ENCODE results near the gene CHD9.
A peak's percentile ranks its signal among the peaks of the same experiment; 100 is the strongest.
"Not testable (repeated sequence)": the region's sequence is repeated elsewhere in the genome, so short reads cannot be mapped to it uniquely, and the experiment has no call there.

CHD9 gene

GRCh38 chr16:53054670-53055485, at the start of gene CHD9:
Gene CHD9, plus strand, starts transcription at chr16:53054991. Its CDS starts 101,099 bp downstream, at chr16:53156090.
- TF ChIP-seq JUND (IDR thresholded peaks at IDR 0.05; ENCODE audit: low read depth): no peak
- in situ Hi-C loops (cut with HindIII; ENCODE audit: low pct_unique_long_range_greater_than_20kb, low sequenced_read_pairs): no loop called here
- DNase-seq (ENCODE audit: low read depth in 1 of 2, low spot score in 1 of 2): peak; percentile 51 to 89

- DNase-seq (ENCODE audit: low read depth in 1 of 2, low spot score in 1 of 2): no peak
- TF ChIP-seq JUND (IDR thresholded peaks at IDR 0.05; ENCODE audit: low read depth): no peak
- in situ Hi-C loops (cut with HindIII; ENCODE audit: low pct_unique_long_range_greater_than_20kb, low sequenced_read_pairs): no loop called here
These were observed 47.7 kb upstream of the CHD9 start for GRCh38 chr16:53007095-53007494.

- no peak for TF ChIP-seq JUND (IDR thresholded peaks at IDR 0.05; ENCODE audit: low read depth)
- in situ Hi-C loops (cut with HindIII; ENCODE audit: low pct_unique_long_range_greater_than_20kb, low sequenced_read_pairs): no loop called here
- DNase-seq (ENCODE audit: low read depth in 1 of 2, low spot score in 1 of 2): no peak
These were observed 40.5 kb upstream of the CHD9 start for GRCh38 chr16:53014287-53014686.

- DNase-seq (ENCODE audit: low read depth in 1 of 2, low spot score in 1 of 2): no peak
- no peak for TF ChIP-seq JUND (IDR thresholded peaks at IDR 0.05; ENCODE audit: low read depth)
- in situ Hi-C loops (cut with HindIII; ENCODE audit: low pct_unique_long_range_greater_than_20kb, low sequenced_read_pairs): no loop called here
These were observed 35.9 kb upstream of the CHD9 start for GRCh38 chr16:53018834-53019416.

- in situ Hi-C loops (cut with HindIII; ENCODE audit: low pct_unique_long_range_greater_than_20kb, low sequenced_read_pairs): no loop called here
- DNase-seq (ENCODE audit: low read depth in 1 of 2, low spot score in 1 of 2): peak; percentile 23 to 61
- TF ChIP-seq JUND (IDR thresholded peaks at IDR 0.05; ENCODE audit: low read depth): no peak
These were observed 32.4 kb upstream of the CHD9 start for GRCh38 chr16:53022374-53022773.

GRCh38 chr16:53024045-53024444, 30.7 kb upstream of the CHD9 start:
- no peak for TF ChIP-seq JUND (IDR thresholded peaks at IDR 0.05; ENCODE audit: low read depth)
- no peak for DNase-seq (ENCODE audit: low read depth in 1 of 2, low spot score in 1 of 2)
- in situ Hi-C loops (cut with HindIII; ENCODE audit: low pct_unique_long_range_greater_than_20kb, low sequenced_read_pairs): no loop called here

- TF ChIP-seq JUND (IDR thresholded peaks at IDR 0.05; ENCODE audit: low read depth): no peak
- no peak for DNase-seq (ENCODE audit: low read depth in 1 of 2, low spot score in 1 of 2)
- in situ Hi-C loops (cut with HindIII; ENCODE audit: low pct_unique_long_range_greater_than_20kb, low sequenced_read_pairs): no loop called here
These were observed 24.8 kb upstream of the CHD9 start for GRCh38 chr16:53029971-53030370.

- DNase-seq (ENCODE audit: low read depth in 1 of 2, low spot score in 1 of 2): no peak
- in situ Hi-C loops (cut with HindIII; ENCODE audit: low pct_unique_long_range_greater_than_20kb, low sequenced_read_pairs): no loop called here
These were observed 23.4 kb upstream of the CHD9 start for GRCh38 chr16:53031323-53031942.

GRCh38 chr16:53034306-53034705, 20.5 kb upstream of the CHD9 start:
- DNase-seq (ENCODE audit: low read depth in 1 of 2, low spot score in 1 of 2): no peak
- in situ Hi-C loops (cut with HindIII; ENCODE audit: low pct_unique_long_range_greater_than_20kb, low sequenced_read_pairs): no loop called here
- no peak for TF ChIP-seq JUND (IDR thresholded peaks at IDR 0.05; ENCODE audit: low read depth)

More at GRCh38 chr16:53031323-53031942, 23.4 kb upstream of the CHD9 start:
- no peak for TF ChIP-seq JUND (IDR thresholded peaks at IDR 0.05; ENCODE audit: low read depth)

GRCh38 chr16:53035176-53035942, 19.4 kb upstream of the CHD9 start:
- no peak for DNase-seq (ENCODE audit: low read depth in 1 of 2, low spot score in 1 of 2)
- in situ Hi-C loops (cut with HindIII; ENCODE audit: low pct_unique_long_range_greater_than_20kb, low sequenced_read_pairs): no loop called here
- TF ChIP-seq JUND (IDR thresholded peaks at IDR 0.05; ENCODE audit: low read depth): no peak

- in situ Hi-C loops (cut with HindIII; ENCODE audit: low pct_unique_long_range_greater_than_20kb, low sequenced_read_pairs): no loop called here
- no peak for DNase-seq (ENCODE audit: low read depth in 1 of 2, low spot score in 1 of 2)
- TF ChIP-seq JUND (IDR thresholded peaks at IDR 0.05; ENCODE audit: low read depth): no peak
These were observed 18.7 kb upstream of the CHD9 start for GRCh38 chr16:53036066-53036465.

GRCh38 chr16:53036711-53037110, 18.1 kb upstream of the CHD9 start:
- DNase-seq (ENCODE audit: low read depth in 1 of 2, low spot score in 1 of 2); in situ Hi-C loops (cut with HindIII; ENCODE audit: low pct_unique_long_range_greater_than_20kb, low sequenced_read_pairs): not testable (repeated sequence)
